K562 (cell line): ENCODE measurements around the gene CALU. TPM values are rescaled to one million over a fixed set of nuclear protein-coding genes. Genes with fewer than 3 reads are reported as not detected.
A peak's percentile ranks its signal among the peaks of the same experiment; 100 is the strongest.

Source experiments
- AFF4 ChIP-seq: sonication (generic); formaldehyde crosslinking; IDR thresholded peaks from 2 replicates; pipeline ENCODE4 v1.8.0; 2023; ENCODE audit warnings: mild to moderate bottlenecking, missing genetic modification reagents
- MEIS2 ChIP-seq: fragments of 450-650 bp; IDR thresholded peaks from 2 replicates; pipeline ENCODE4 v1.6.1; 2014; ENCODE audit warnings: mild to moderate bottlenecking; ENCODE audit not compliant: partially characterized antibody
- MYBL2 ChIP-seq, 2 experiments: fragments of 450-650 bp in 1 of 2; sonication (generic) in 1 of 2; formaldehyde crosslinking in 1 of 2; IDR thresholded peaks; 2 replicates each; pipeline versions ENCODE4 v1.6.1 to v1.8.1; 2017 to 2022; ENCODE audit warnings: borderline replicate concordance in 1 of 2, inconsistent platforms in 1 of 2, low read depth in 1 of 2, mild to moderate bottlenecking in 1 of 2, missing genetic modification reagents in 1 of 2, moderate library complexity in 1 of 2
- RAD51 ChIP-seq: fragments of 450-650 bp; IDR thresholded peaks from 2 replicates; pipeline ENCODE4 v1.7.1; 2016; ENCODE audit warnings: low read depth, mild to moderate bottlenecking, borderline replicate concordance
- SIX5 ChIP-seq, 2 experiments: IDR thresholded peaks; 2 replicates each; pipeline ENCODE4 v1.6.1; 2011; ENCODE audit warnings: low read length in 2 of 2, borderline replicate concordance in 1 of 2, low read depth in 1 of 2, mild to moderate bottlenecking in 1 of 2, moderate library complexity in 1 of 2; ENCODE audit not compliant: insufficient read depth in 1 of 2
- ZNF408 ChIP-seq: fragments of 250-450 bp; sonication (Bioruptor Pico); IDR thresholded peaks from 2 replicates; pipeline ENCODE4 v1.4.0; 2020; ENCODE audit warnings: low read depth, mild to moderate bottlenecking, moderate library complexity
- ZNF57 ChIP-seq: fragments of 450-650 bp; formaldehyde crosslinking; IDR thresholded peaks from 2 replicates; pipeline ENCODE4 v1.4.0; 2020; ENCODE audit warnings: mild to moderate bottlenecking, moderate library complexity
- polyA plus RNA-seq, 8 experiments: library from polyadenylated mRNA; depleted of rRNA in 4 of 8; stranded (reverse) in 5 of 8; unstranded in 3 of 8; fragments of >200 nt; fragmentation: Nextera tagmentation in 2 of 8; fragmentation: Illumina TruSeq in 1 of 8; extraction: Ambion mirVana in 2 of 8; extraction: Trizol in 1 of 8; gene quantifications; 2 replicates each; pipeline versions ENCODE4 v1.2.1 to v1.2.3, GENCODE V29; 2011 to 2014; ENCODE audit warnings: inconsistent platforms in 1 of 8, missing spikeins in 1 of 8
- total RNA-seq, 7 experiments: library from RNA; depleted of rRNA in 6 of 7; stranded (reverse); fragments of >200 nt in 6 of 7; fragmentation: Illumina TruSeq in 2 of 7; extraction: Trizol in 2 of 7; gene quantifications; 2 replicates each; pipeline versions ENCODE4 v1.2.1 to v1.2.3, GENCODE V29; 2011 to 2021; ENCODE audit warnings: low replicate concordance in 1 of 7
- TF ChIP-seq, protein P1 (sequence below): fragments of 450-650 bp; IDR thresholded peaks from 2 replicates; pipeline ENCODE4 v1.6.1; 2017; ENCODE audit warnings: antibody characterized with exemption, mild to moderate bottlenecking

Gene CALU
- total and polyA plus RNA-seq, 9 of the 15 experiments (the other 6 are each of a cell fraction or from before 2014, with no cell fraction given): 166 to 286 (median 215) TPM

DNA sequence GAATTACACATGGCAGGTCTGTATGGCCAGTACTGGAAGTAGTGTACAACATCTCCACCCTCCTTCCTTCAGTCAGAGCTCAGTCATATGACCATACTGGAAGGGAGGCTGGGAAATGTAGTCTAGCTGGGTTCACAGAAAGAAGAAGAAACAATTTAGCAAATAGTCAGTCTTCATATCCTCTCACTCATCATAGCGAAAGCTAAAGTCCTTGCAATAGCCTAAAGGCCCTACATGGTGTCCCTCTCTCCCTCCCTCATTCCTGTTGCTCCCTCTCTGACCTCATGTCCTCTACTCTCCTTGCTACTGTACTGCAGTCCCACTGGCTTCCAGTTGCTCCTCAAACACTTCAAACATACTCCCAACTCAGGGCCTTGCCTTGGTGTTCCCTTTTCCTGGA, 4.3 kb upstream of the CALU start (continued):
- TF ChIP-seq ZNF408 (CRISPR knock-in tag) (no peak), AFF4 (CRISPR knock-in tag) (no peak), MYBL2 (IDR thresholded peaks at IDR 0.05; ENCODE audit: low read depth) (peak; percentile 13; the same call in 1 of the 2 replicates), MYBL2 (CRISPR knock-in tag; IDR thresholded peaks at IDR 0.05; ENCODE audit: borderline replicate concordance) (no peak), MEIS2 (no peak), SIX5 (IDR thresholded peaks at IDR 0.05; ENCODE audit: borderline replicate concordance in 1 of 2, insufficient read depth in 1 of 2, low read depth in 1 of 2, low read length in 2 of 2) (peak in 1 of 2 experiments; percentile 51; a peak in 3 of 4 replicates), ZNF57 (CRISPR knock-in tag) (0 out of 2 replicates have a peak, but pooled peaks have one; percentile 42), RAD51 (peak; percentile 79)
- TF ChIP-seq, protein P1, sequence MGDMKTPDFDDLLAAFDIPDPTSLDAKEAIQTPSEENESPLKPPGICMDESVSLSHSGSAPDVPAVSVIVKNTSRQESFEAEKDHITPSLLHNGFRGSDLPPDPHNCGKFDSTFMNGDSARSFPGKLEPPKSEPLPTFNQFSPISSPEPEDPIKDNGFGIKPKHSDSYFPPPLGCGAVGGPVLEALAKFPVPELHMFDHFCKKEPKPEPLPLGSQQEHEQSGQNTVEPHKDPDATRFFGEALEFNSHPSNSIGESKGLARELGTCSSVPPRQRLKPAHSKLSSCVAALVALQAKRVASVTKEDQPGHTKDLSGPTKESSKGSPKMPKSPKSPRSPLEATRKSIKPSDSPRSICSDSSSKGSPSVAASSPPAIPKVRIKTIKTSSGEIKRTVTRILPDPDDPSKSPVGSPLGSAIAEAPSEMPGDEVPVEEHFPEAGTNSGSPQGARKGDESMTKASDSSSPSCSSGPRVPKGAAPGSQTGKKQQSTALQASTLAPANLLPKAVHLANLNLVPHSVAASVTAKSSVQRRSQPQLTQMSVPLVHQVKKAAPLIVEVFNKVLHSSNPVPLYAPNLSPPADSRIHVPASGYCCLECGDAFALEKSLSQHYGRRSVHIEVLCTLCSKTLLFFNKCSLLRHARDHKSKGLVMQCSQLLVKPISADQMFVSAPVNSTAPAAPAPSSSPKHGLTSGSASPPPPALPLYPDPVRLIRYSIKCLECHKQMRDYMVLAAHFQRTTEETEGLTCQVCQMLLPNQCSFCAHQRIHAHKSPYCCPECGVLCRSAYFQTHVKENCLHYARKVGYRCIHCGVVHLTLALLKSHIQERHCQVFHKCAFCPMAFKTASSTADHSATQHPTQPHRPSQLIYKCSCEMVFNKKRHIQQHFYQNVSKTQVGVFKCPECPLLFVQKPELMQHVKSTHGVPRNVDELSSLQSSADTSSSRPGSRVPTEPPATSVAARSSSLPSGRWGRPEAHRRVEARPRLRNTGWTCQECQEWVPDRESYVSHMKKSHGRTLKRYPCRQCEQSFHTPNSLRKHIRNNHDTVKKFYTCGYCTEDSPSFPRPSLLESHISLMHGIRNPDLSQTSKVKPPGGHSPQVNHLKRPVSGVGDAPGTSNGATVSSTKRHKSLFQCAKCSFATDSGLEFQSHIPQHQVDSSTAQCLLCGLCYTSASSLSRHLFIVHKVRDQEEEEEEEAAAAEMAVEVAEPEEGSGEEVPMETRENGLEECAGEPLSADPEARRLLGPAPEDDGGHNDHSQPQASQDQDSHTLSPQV: 0 out of 2 replicates have a peak, but pooled peaks have one; percentile 21
- TF ChIP-seq, all 486 proteins: peak for 26
